ENCODE results near the gene WDR54.
"Not testable (repeated sequence)": the region's sequence is repeated elsewhere in the genome, so short reads cannot be mapped to it uniquely, and the experiment has no call there.

WDR54 gene

GRCh38 chr2:74406035-74406434 lies 15.5 kb upstream of the WDR54 start:
- no peak for DNase-seq

GRCh38 chr2:74407682-74408081 lies 13.8 kb upstream of the WDR54 start:
- no peak for DNase-seq

- no peak for DNase-seq
These were observed 8.4 kb upstream of the WDR54 start for GRCh38 chr2:74413001-74413698.

GRCh38 chr2:74414441-74414840 lies 7.1 kb upstream of the WDR54 start:
- no peak for DNase-seq

- peak; percentile 27 for DNase-seq
These were observed 6.4 kb upstream of the WDR54 start for GRCh38 chr2:74414881-74415761.

- DNase-seq, result no peak
These were observed 5.7 kb upstream of the WDR54 start for GRCh38 chr2:74415762-74416395.

- DNase-seq, result no peak
These were observed 4.8 kb upstream of the WDR54 start for GRCh38 chr2:74416778-74417177.

- no peak for DNase-seq
These were observed 4.3 kb upstream of the WDR54 start for GRCh38 chr2:74417197-74417596.

- DNase-seq, result no peak
These were observed 3.8 kb upstream of the WDR54 start for GRCh38 chr2:74417763-74418162.

- DNase-seq, result no peak
These were observed 3.2 kb upstream of the WDR54 start for GRCh38 chr2:74418312-74418711.

- DNase-seq, result no peak
These were observed 2.2 kb upstream of the WDR54 start for GRCh38 chr2:74419345-74419744.

GRCh38 chr2:74420006-74420405 lies 1.5 kb upstream of the WDR54 start:
- no peak for DNase-seq

- not testable (repeated sequence) for DNase-seq
These were observed 957 bp upstream of the WDR54 start for GRCh38 chr2:74420443-74421103.

GRCh38 chr2:74423231-74424095 lies 1.9 kb downstream of the WDR54 start:
- no peak for DNase-seq

GRCh38 chr2:74424139-74424992 lies 2.8 kb downstream of the WDR54 start:
- DNase-seq, result no peak

GRCh38 chr2:74424995-74425406 lies 3.5 kb downstream of the WDR54 start:
- no peak for DNase-seq

- no peak for DNase-seq
These were observed 4.0 kb downstream of the WDR54 start for GRCh38 chr2:74425523-74425922.

- no peak for DNase-seq
These were observed 4.7 kb downstream of the WDR54 start for GRCh38 chr2:74426181-74426758.

GRCh38 chr2:74427551-74427950 lies 6.0 kb downstream of the WDR54 start:
- no peak for DNase-seq

GRCh38 chr2:74428675-74429074 lies 7.1 kb downstream of the WDR54 start:
- DNase-seq, result no peak

Measured in fibroblast of skin of back (primary cell).